HG03060 (cell line): ENCODE data around the gene KIRREL3.

Source experiments
- ATAC-seq: cut with Tn5 transposase; IDR thresholded peaks from one replicate; pipeline ENCODE4 v1.9.1; 2021; ENCODE audit warnings: low read depth, moderate number of reproducible peaks; ENCODE audit not compliant: unreplicated experiment

KIRREL3 gene

GRCh38 chr11:127000291-127000968 lies at the start of gene KIRREL3:
TSS of gene KIRREL3 (minus strand) at chr11:127000770.
- ATAC-seq, result no peak

DNA sequence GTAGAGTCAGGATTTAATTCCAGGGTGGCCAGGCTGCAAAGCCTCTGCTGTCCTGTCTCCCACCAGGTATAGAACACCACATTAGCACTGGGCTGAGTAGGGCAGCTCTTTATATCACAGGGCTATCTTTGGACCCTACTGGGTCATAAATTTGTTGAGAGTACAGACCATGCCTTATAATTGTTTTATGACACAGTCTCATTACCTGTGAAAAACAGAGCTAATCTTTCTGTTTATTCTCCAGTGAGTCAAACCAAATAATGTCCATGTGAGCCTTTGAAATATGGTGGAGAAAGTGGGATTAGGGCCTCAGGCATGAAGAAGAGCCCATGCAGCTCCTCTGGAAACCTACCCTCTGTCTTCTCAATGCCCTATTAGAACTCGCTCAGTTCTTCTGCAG lies 49.6 kb upstream of the KIRREL3 start:
- ATAC-seq, result no peak

DNA sequence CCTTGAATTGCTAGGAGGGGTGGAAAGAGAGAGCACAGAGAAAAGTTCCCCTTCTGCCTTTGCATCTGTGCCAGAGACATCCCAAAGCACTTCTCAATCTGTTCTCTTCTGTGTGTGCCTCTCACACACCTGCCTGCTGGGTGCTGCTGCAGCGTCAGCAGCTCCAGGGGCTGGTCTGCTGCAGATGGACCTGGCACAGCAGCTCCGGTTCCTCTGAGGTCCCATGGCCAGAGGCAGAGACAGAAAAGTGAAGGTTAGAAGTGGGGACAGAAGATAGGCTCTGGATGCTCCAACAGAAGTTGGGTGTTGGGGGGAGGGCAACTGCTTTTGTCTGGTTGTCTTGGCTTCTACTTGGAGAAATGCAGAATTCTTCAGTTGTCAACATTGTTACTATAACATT lies 48.9 kb upstream of the KIRREL3 start:
- ATAC-seq, result no peak

DNA sequence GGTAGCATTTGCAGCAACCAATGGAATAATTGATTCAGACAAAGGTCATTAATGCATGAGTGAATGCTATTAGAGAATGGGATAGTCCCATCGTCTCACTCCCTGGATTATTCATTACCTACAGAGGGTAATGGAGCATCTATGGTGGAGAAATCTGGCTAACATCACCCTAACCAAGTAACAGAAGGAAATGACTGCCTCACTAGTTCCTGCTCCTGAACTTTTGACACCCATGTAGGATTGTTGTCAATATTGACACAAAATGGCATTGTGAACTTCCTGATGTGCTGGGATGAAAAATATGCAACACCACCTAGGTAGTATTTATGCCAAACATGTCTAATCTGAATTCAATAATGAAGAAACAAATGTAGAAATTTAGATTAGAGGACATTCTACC lies 44.0 kb upstream of the KIRREL3 start:
- ATAC-seq, result no peak

DNA sequence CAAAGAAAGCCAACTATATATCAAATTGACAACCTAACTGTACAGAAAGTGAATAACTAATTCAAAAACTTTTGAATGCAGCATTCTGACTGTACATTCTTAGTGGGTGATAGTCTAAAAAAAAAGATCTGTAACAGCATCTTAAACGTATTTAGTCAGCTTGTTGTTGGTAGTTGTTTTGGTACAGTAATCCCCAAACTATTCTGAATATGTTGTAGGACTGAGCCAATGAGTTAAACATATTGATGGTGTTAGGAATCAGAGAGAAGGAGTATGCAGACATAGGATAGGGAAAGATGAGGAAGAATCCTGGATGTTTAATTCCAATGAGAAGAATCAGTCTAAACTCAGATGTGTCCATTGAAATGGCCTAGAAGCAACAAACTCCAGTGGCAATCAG lies 41.9 kb upstream of the KIRREL3 start:
- no peak for ATAC-seq

GRCh38 chr11:127039591-127039990 lies 39.0 kb upstream of the KIRREL3 start:
- ATAC-seq, result no peak

DNA sequence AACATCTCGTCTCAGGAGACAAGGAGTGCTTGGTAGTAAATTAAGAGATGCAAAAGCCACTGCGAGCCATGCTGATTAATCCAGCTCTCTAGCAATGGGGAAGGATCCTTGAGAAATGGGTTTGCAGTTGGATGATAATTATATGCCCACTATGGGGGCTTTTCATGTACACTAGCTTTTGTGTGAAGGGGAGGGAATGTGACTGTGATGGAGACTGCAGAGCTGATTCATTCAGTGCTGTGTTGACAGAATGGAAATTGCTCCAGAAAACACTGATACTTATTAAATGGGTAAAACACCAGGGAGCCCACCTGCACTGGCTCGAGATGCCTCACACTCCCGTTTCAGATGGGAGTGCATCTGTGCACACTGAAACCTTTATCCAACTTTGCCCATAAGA lies 37.0 kb upstream of the KIRREL3 start:
- no peak for ATAC-seq

GRCh38 chr11:127037001-127037400 lies 36.4 kb upstream of the KIRREL3 start:
- no peak for ATAC-seq

DNA sequence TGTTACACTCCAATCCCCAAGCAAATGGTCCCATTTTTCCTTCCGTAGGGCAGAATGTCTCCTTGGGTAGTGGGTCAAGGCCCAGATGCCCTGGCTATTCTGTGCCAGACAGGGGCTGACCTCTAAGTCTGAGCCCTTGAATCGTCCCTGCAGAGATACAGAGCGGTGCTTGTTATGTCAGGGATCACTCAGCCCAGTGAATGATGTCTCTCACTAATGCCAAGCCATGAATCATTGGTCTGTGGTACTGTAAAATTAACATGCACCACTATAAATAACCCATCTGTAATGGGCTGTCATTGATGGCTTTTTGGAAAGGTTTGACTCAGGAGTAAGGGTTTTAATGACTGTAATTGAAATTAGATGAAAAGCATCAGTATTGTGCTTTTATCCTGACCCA lies 35.3 kb upstream of the KIRREL3 start:
- ATAC-seq, result no peak

DNA sequence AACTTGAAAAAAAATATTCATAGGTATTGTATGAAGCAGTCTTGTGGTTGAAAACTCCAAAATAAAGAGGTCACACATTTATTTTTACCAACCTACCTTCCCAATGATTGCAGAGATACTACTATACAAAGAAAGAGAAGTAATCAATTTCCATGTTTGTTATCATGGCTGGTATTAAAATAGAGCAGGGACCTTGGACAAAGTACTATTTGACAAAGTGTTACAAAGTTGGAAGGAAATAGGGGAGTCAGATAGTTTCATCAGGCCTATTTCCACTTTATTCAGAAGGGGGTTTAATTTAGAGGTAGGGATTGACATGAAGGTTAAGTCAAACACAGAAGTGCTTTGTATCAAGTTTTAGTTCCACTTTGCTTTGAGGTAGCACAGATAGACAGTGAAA lies 34.4 kb upstream of the KIRREL3 start:
- no peak for ATAC-seq

- no peak for ATAC-seq
Observed at GRCh38 chr11:127028648-127029047, 28.1 kb upstream of the KIRREL3 start.

- ATAC-seq, result no peak
Observed at GRCh38 chr11:127027789-127028188, 27.2 kb upstream of the KIRREL3 start.

DNA sequence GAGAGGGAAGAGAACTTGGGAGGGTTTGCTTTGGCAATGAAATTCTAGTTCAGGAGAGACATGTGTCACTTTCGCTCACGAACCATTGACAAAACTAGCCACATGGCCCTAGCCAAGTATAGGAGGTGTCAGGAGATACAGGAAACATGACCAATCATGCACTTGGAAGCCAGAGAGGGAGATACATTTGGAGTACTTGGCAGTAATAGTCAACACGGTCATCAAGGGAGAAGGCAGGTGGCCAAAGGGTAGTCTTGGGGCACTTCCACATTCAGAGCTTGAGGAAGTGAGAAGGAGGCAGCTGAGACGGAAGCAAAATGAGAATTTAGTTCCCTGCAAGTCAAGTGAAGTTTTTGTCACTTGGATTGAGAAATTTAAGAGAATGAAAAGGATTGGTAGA lies 26.4 kb upstream of the KIRREL3 start:
- ATAC-seq, result no peak

- no peak for ATAC-seq
Observed at GRCh38 chr11:127023991-127024390, 23.4 kb upstream of the KIRREL3 start.

GRCh38 chr11:127018683-127019279 lies 18.2 kb upstream of the KIRREL3 start:
- no peak for ATAC-seq

DNA sequence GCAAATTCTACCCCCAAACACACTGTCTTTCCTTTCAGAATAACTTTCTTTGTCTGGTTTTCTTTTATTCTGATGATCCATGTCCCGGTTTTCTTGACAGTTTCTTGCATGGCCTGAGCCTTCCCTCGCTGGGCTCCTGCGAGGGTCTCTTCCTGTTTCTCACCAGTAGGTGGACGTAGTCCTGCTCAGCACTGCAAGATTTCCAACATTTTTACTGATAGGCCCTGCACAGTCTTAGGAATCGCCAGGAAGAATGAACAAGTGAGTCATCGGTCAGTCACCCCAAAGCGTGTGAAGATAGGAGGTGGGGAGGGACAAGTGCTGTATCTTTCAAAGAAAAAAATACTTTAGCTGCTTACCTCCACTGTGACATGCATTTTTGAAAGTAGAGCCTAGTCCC lies 16.9 kb upstream of the KIRREL3 start:
- ATAC-seq, result no peak

DNA sequence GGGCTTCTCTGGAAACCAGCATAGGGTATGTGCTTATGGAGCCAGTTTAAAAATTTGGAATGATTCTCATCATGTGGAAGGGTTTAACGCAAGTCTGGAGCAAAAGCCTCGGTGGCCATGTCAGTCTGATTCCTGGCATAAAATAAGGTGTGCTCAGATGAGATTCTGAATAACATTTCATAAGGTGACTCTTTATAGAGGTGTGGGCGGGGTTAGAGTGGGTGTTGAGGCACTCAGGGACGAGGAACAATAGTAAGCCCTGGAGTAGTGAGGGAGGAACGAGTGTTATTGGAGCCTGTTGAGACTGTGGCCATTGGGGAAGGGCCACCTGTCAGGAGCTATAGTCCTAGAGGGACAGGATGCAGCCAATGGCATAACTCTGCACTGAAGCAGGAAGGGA lies 13.0 kb upstream of the KIRREL3 start:
- no peak for ATAC-seq

DNA sequence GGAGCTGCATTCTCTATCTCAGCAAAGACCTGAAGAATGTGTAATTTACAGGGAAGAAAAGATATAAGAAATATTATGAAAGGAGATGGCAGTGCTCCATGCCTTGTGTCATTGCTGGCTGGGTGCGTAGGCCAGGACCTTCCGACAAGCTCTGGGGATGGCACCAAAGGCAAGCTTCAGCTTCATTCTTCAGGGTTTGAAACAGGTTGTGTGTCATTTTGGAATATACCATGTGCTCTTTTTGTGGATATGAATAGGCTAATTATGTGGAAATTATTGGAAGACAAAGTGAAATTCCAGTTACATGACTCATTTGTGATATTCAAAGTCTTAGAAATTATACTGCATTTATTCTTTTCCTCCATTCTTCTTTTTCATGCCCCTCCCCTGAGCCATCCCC lies 5.7 kb upstream of the KIRREL3 start:
- ATAC-seq, result no peak

DNA sequence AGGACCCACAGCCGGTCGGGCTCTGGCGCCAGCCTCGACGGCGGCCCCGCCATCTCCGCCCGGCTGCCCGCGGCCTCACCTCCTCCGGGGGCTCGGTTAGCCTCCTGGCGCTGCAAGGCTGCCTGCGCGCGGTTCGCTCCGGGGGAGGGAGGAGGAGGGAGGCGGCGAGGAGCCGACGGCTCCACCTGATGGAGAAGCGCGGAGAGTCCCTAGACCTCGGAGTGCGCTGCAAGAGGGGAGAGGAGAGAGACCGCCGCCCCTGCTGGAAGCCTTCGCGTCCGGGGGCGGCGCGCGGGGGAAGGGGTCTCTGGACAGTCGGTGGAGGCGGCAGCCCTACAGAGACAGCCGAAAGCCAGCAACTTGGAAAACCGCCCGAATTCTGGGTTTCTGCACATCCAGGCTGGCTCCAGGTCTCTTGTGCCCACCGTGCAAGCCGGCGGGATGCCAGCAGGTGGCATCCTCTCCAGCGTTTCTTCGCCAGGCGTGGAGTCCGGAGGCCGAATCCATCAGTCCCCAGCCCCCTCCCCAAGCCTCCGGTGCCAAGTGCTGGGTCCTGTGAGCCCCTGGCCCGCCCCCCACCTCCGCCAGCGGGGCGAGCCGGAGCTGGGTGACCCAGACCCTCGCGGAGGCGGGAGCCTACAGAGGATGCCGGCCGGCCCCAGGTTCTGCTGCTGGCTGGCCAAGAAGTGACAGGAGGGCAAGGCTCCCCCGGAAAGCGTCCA lies 2.9 kb upstream of the KIRREL3 start:
- ATAC-seq, result no peak

DNA sequence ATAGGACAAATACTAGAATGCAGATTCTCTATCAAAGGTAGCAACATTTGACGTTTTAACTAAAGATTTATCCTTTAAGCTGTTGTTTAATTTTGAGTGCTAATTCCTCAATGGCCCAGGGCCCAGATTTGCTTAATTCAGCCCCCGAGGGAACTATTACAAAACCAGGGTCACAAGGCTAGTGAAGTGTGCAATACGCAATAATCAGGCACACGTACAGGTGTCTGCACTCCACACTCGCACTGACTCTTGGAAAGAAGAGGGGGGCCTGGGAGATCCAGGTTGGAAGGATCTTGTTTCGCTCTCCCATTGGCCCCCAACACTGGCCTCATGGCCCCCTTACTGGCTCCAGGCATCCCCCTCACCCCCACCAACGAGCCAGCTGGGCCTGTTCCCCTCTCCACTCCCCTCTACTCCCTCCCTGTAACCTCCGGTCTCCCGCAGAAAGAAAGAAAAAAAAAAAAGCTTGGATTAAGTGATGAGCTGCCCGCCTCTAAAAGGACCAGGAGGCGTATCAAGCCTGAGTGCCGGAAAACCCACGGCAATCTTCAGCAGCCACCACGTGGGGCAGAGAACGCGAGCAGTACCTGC lies 2.2 kb upstream of the KIRREL3 start:
- no peak for ATAC-seq

GRCh38 chr11:127000981-127001380 lies 411 bp upstream of the KIRREL3 start:
- ATAC-seq, result no peak

DNA sequence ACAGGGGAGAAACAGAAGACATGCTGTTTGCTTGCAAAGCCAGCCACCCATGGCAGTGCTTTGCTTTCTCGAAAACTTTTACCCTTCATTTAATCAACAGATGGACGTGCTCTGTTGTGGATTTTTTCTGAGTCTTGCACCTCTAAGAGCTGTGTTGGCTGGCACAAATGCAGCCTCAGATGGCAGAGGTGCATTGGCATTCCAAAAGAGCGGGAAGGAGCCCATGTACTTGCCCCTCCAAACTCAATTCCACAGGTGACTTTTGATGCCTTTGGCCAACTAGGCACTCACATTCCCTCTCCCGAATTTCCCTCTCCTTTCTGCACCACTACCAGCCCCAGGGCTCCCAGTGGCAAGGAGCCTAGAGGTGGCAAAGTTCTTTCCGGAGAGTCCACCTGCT lies 1.2 kb downstream of the KIRREL3 start:
- no peak for ATAC-seq
